CD4-positive, CD25-positive, alpha-beta regulatory T cell (primary cell): ENCODE measurements around the gene PITRM1. TPM values are rescaled to one million over a fixed set of nuclear protein-coding genes. Genes with fewer than 3 reads are reported as not detected.

Experiments used
- ATAC-seq, 2 donors: fragments of 150-1000 bp; cut with Tn5 transposase; one replicate each; pipeline ENCODE4 v1.10.0; 2021; ENCODE audit warnings: low read depth in 2 of 2, moderate number of reproducible peaks in 2 of 2, moderate library complexity in 1 of 2
- DNase-seq, 3 donors: peaks; one replicate each; pipeline versions ENCODE4 v3.0.0 to v3.0.0-alpha.2; 2012 to 2022; ENCODE audit warnings: mixed read lengths in 1 of 3
- H3K27ac ChIP-seq: one replicate; pipeline ENCODE4 v1.7.0; 2013; ENCODE audit warnings: mild to moderate bottlenecking, low read length; ENCODE audit not compliant: insufficient read depth, poor library complexity, severe bottlenecking
- H3K27me3 ChIP-seq: one replicate; pipeline ENCODE4 v1.7.0; 2013; ENCODE audit warnings: low read length; ENCODE audit not compliant: control insufficient read depth, insufficient read depth
- H3K36me3 ChIP-seq: one replicate; pipeline ENCODE4 v1.7.0; 2013; ENCODE audit warnings: mild to moderate bottlenecking, low read length, moderate library complexity; ENCODE audit not compliant: control insufficient read depth, insufficient read depth
- H3K4me1 ChIP-seq: 2 replicates; pipeline ENCODE4 v1.7.0; 2013; ENCODE audit warnings: mild to moderate bottlenecking, low read length; ENCODE audit not compliant: insufficient read depth, control insufficient read depth, poor library complexity, severe bottlenecking
- H3K4me3 ChIP-seq: one replicate; pipeline ENCODE4 v1.7.0; 2013; ENCODE audit warnings: low read depth, mild to moderate bottlenecking, low read length, moderate library complexity
- H3K9me3 ChIP-seq, 2 experiments: 1 replicate in 1 of 2; 2 replicates in 1 of 2; pipeline ENCODE4 v1.7.0; 2013; ENCODE audit warnings: low read length in 2 of 2, mild to moderate bottlenecking in 1 of 2, moderate library complexity in 1 of 2; ENCODE audit not compliant: control insufficient read depth in 2 of 2
- H3K27ac Mint-ChIP-seq, 3 donors: one replicate each; pipeline ENCODE4 v1.8.0; 2020 to 2022; ENCODE audit warnings: mild to moderate bottlenecking in 3 of 3, mixed read lengths in 3 of 3, moderate library complexity in 2 of 3
- H3K27me3 Mint-ChIP-seq: one replicate; pipeline ENCODE4 v1.8.0; 2022; ENCODE audit warnings: mild to moderate bottlenecking, mixed read lengths
- H3K36me3 Mint-ChIP-seq: one replicate; pipeline ENCODE4 v1.8.0; 2020; ENCODE audit warnings: mixed read lengths
- H3K4me1 Mint-ChIP-seq, 4 donors: one replicate each; pipeline ENCODE4 v1.8.0; 2020 to 2022; ENCODE audit warnings: mixed read lengths in 4 of 4, mild to moderate bottlenecking in 1 of 4
- H3K4me3 Mint-ChIP-seq, 4 donors: one replicate each; pipeline ENCODE4 v1.8.0; 2020 to 2022; ENCODE audit warnings: mild to moderate bottlenecking in 4 of 4, mixed read lengths in 4 of 4, moderate library complexity in 3 of 4
- H3K9me3 Mint-ChIP-seq, 7 donors: one replicate each; pipeline ENCODE4 v1.8.0; 2020 to 2022; ENCODE audit warnings: mixed read lengths in 7 of 7, mild to moderate bottlenecking in 3 of 7, moderate library complexity in 2 of 7
- polyA plus RNA-seq, 4 donors: library from polyadenylated mRNA; unstranded; fragments of 300-500 nt; fragmentation: Illumina TruSeq; gene quantifications; one replicate each; pipeline ENCODE4 v1.2.3, GENCODE V29; 2021
- total RNA-seq: library from RNA; stranded (reverse); gene quantifications from one replicate; pipeline ENCODE4 v1.2.3, GENCODE V29; 2022

The PITRM1 gene
- total and polyA plus RNA-seq, 5 donors from 2014 or later = 28.8 to 71.6 (median 35.5) TPM

GRCh38 chr10:3162533-3162932, 10.0 kb downstream of the PITRM1 start:
- ATAC-seq (no peak), DNase-seq (no peak)
- H3K36me3 ChIP-seq = peaks cover 93% of the 10 kb centered on the region
- Mint-ChIP-seq H3K27me3 (no peaks in the 10 kb centered on the region), H3K36me3 (peaks cover 68% of the 10 kb centered on the region), H3K27ac (no peak overlapping the region), H3K4me3 (no peak overlapping the region), H3K9me3 (no peaks in the 10 kb centered on the region), H3K4me1 (peaks cover 0 to 5% (median 2%) of the 10 kb centered on the region in 4 donors)
- no peak overlapping the region for H3K27ac ChIP-seq
- no peak overlapping the region for H3K4me3 ChIP-seq
- H3K27me3 ChIP-seq = no peaks in the 10 kb centered on the region
- H3K9me3 ChIP-seq = no peaks in the 10 kb centered on the region
- no peaks in the 10 kb centered on the region for H3K4me1 ChIP-seq

- Mint-ChIP-seq H3K4me3 (no peak overlapping the region), H3K27ac (no peak overlapping the region), H3K27me3 (no peaks in the 10 kb centered on the region), H3K9me3 (peaks cover 0 to under 1% (median 0%) of the 10 kb centered on the region in 7 donors), H3K36me3 (peaks cover 68% of the 10 kb centered on the region), H3K4me1 (peaks cover 0 to 5% (median 1%) of the 10 kb centered on the region in 4 donors)
- H3K27me3 ChIP-seq = no peaks in the 10 kb centered on the region
- no peak overlapping the region for H3K27ac ChIP-seq
- DNase-seq (no peak), ATAC-seq (no peak)
- H3K4me1 ChIP-seq = no peaks in the 10 kb centered on the region
- H3K36me3 ChIP-seq = peaks cover 89% of the 10 kb centered on the region
- H3K4me3 ChIP-seq = no peak overlapping the region
- H3K9me3 ChIP-seq = no peaks in the 10 kb centered on the region
Observed at GRCh38 chr10:3159152-3159551, 13.4 kb downstream of the PITRM1 start.

DNA sequence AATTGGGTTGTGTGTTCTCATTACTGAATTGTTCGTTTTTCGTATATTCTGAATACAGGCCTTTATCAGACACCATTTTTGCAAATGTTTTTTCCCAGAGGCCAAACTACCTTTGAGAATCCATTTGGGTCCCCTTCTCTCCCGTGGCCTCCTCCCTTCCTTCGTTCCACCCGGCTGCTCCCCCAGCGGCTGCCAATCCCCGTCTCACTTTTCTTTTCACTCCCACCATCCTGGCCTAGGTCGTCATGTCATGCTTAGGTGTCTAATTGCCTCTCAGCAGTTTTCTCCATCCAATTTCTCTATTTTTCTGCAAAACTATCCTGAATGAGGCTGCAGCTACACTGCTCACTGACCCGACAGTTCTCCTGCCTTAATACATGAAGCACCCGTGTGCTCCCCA, 17.9 kb downstream of the PITRM1 start:
- no peak for DNase-seq
- Histone ChIP-seq H3K36me3 (peaks cover 93% of the 10 kb centered on the region), H3K27ac (no peak overlapping the region), H3K4me3 (no peak overlapping the region), H3K4me1 (no peaks in the 10 kb centered on the region), H3K27me3 (no peaks in the 10 kb centered on the region), H3K9me3 (no peaks in the 10 kb centered on the region)
- Mint-ChIP-seq H3K27ac (no peak overlapping the region), H3K4me3 (no peak overlapping the region), H3K27me3 (no peaks in the 10 kb centered on the region), H3K4me1 (peaks cover 0 to 3% (median 1%) of the 10 kb centered on the region in 4 donors), H3K9me3 (peaks cover 0 to 1% (median 0%) of the 10 kb centered on the region in 7 donors), H3K36me3 (peaks cover 68% of the 10 kb centered on the region)
- no peak for ATAC-seq

- peak overlapping the region in 2 of 3 donors; percentile 69 to 77 for H3K27ac Mint-ChIP-seq
- no peak overlapping the region for H3K4me3 Mint-ChIP-seq
- peaks cover 93% of the 10 kb centered on the region for H3K36me3 ChIP-seq
Observed at GRCh38 chr10:3152566-3152935, 20.0 kb downstream of the PITRM1 start.

DNA sequence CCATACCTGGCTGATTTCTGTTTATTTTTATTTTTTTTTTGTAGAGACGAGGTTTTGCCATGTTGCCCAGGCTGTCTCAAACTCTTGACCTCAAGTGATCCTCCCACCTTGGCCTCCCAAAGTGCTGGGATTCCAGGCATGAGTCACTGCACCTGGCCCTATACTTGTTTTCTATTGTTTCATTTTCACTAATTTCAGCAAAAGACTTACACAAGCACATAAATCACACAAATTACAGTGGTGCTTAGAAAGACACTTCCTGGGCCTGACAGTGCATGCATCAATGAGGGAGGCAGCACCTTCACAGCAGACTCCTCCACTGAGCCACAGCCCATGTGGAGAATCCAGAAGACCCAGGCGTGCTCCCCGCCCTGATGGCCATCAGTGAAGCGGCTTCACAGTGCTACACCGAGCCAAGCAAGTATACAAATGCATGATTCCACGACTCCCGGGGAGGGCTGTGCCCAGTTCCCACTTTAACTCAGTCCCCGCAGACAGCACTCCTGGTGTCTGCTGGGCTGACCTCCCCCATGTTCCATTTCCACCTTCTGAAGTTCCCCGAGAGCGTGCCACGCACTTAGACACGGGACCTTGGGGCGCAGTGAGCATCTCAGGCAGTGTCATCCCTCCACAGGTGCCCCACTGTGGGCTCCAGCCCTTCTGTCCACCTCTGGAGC, 20.6 kb downstream of the PITRM1 start:
- H3K36me3 Mint-ChIP-seq = peaks cover 59% of the 10 kb centered on the region
- no peaks in the 10 kb centered on the region for H3K27me3 Mint-ChIP-seq
- ATAC-seq (no peak), DNase-seq (no peak)
- peaks cover 0 to 3% (median 0%) of the 10 kb centered on the region in 4 donors for H3K4me1 Mint-ChIP-seq
- no peak overlapping the region for H3K4me3 Mint-ChIP-seq
- no peak overlapping the region for H3K27ac ChIP-seq
- H3K27me3 ChIP-seq = no peaks in the 10 kb centered on the region
- no peaks in the 10 kb centered on the region for H3K9me3 ChIP-seq
- H3K27ac Mint-ChIP-seq = no peak overlapping the region
- H3K36me3 ChIP-seq = peaks cover 93% of the 10 kb centered on the region
- no peaks in the 10 kb centered on the region for H3K4me1 ChIP-seq
- peaks cover 0 to 1% (median 0%) of the 10 kb centered on the region in 7 donors for H3K9me3 Mint-ChIP-seq
- H3K4me3 ChIP-seq = no peak overlapping the region

More at GRCh38 chr10:3152566-3152935, 20.0 kb downstream of the PITRM1 start:
- Mint-ChIP-seq H3K36me3 (peaks cover 61% of the 10 kb centered on the region), H3K4me1 (peaks cover 0 to 3% (median 0%) of the 10 kb centered on the region in 4 donors), H3K27me3 (no peaks in the 10 kb centered on the region), H3K9me3 (peaks cover 0 to 1% (median 0%) of the 10 kb centered on the region in 7 donors)
- Histone ChIP-seq H3K9me3 (no peaks in the 10 kb centered on the region), H3K27me3 (no peaks in the 10 kb centered on the region), H3K4me1 (no peaks in the 10 kb centered on the region), H3K27ac (no peak overlapping the region), H3K4me3 (no peak overlapping the region)
- ATAC-seq (no peak), DNase-seq (no peak)

DNA sequence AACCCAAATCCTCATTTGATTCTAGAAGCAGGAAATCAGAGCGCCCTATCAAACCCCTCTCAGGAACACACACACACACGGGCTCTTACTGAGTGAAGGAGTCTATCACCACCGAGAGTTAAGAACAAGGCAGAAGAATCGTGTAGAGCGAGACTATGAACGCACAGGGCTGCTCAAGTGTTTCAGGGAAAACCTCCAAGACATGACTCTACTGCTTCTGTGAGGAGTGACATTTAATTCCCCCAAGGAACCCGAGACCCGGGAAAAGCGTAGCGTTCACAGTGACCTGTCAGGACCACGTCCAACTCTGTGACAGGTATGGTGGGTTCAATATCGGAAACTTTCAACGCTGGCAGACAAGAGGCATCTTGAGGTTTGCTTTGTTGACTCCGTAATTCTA, 21.6 kb downstream of the PITRM1 start:
- Mint-ChIP-seq H3K9me3 (peaks cover 0 to 1% (median 0%) of the 10 kb centered on the region in 7 donors), H3K27me3 (no peaks in the 10 kb centered on the region), H3K4me1 (peaks cover 0 to 3% (median 0%) of the 10 kb centered on the region in 4 donors), H3K4me3 (no peak overlapping the region), H3K27ac (no peak overlapping the region), H3K36me3 (peaks cover 55% of the 10 kb centered on the region)
- no peaks in the 10 kb centered on the region for H3K9me3 ChIP-seq
- ATAC-seq (no peak), DNase-seq (no peak)
- no peaks in the 10 kb centered on the region for H3K4me1 ChIP-seq
- H3K36me3 ChIP-seq = peaks cover 94% of the 10 kb centered on the region
- no peak overlapping the region for H3K4me3 ChIP-seq
- no peak overlapping the region for H3K27ac ChIP-seq
- no peaks in the 10 kb centered on the region for H3K27me3 ChIP-seq

- Mint-ChIP-seq H3K9me3 (peaks cover 0 to 1% (median 0%) of the 10 kb centered on the region in 7 donors), H3K4me3 (peak overlapping the region in 1 of 4 donors; percentile 21), H3K27ac (peak overlapping the region in 1 of 3 donors; percentile 42), H3K27me3 (no peaks in the 10 kb centered on the region), H3K36me3 (peaks cover 56% of the 10 kb centered on the region), H3K4me1 (peaks cover 0 to 3% (median 0%) of the 10 kb centered on the region in 4 donors)
- no peak for ATAC-seq
- no peak for DNase-seq
- Histone ChIP-seq H3K4me1 (no peaks in the 10 kb centered on the region), H3K4me3 (no peak overlapping the region), H3K9me3 (no peaks in the 10 kb centered on the region), H3K27me3 (no peaks in the 10 kb centered on the region), H3K36me3 (peaks cover 96% of the 10 kb centered on the region), H3K27ac (no peak overlapping the region)
Observed at GRCh38 chr10:3150366-3150765, 22.2 kb downstream of the PITRM1 start.

- Histone ChIP-seq H3K4me1 (no peaks in the 10 kb centered on the region), H3K4me3 (no peak overlapping the region), H3K9me3 (no peaks in the 10 kb centered on the region), H3K27me3 (no peaks in the 10 kb centered on the region), H3K27ac (no peak overlapping the region), H3K36me3 (peaks cover 96% of the 10 kb centered on the region)
- Mint-ChIP-seq H3K4me3 (peak overlapping the region in 1 of 4 donors; percentile 38), H3K36me3 (peaks cover 53% of the 10 kb centered on the region), H3K4me1 (peaks cover 0 to 2% (median 0%) of the 10 kb centered on the region in 4 donors), H3K27ac (peak overlapping the region in 1 of 3 donors; percentile 42), H3K27me3 (no peaks in the 10 kb centered on the region), H3K9me3 (peaks cover 0 to 1% (median 0%) of the 10 kb centered on the region in 7 donors)
- no peak for DNase-seq
- no peak for ATAC-seq
Observed at GRCh38 chr10:3149918-3150317, 22.7 kb downstream of the PITRM1 start.
